Placental epithelial cell (primary cell): ENCODE measurements around the gene STPG4. TPM values are rescaled to one million over a fixed set of nuclear protein-coding genes. Genes with fewer than 3 reads are reported as not detected.

Experiments
- total RNA-seq: library from RNA; depleted of rRNA; stranded (reverse); fragments of >200 nt; gene quantifications from 2 replicates; pipeline ENCODE4 v1.2.3, GENCODE V29; 2012

Gene STPG4, protein sequence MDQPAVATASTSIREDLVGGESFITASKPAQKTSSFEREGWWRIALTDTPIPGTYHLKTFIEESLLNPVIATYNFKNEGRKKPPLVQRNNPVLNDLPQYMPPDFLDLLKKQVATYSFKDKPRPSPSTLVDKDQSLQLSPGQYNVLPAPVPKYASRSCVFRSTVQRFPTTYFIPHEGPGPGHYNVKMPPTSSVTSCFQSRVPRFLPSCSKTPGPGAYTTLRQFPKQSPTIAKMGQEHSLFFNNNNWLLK
- total RNA-seq: 1.2 and 2.9 TPM in 2 replicates

DNA sequence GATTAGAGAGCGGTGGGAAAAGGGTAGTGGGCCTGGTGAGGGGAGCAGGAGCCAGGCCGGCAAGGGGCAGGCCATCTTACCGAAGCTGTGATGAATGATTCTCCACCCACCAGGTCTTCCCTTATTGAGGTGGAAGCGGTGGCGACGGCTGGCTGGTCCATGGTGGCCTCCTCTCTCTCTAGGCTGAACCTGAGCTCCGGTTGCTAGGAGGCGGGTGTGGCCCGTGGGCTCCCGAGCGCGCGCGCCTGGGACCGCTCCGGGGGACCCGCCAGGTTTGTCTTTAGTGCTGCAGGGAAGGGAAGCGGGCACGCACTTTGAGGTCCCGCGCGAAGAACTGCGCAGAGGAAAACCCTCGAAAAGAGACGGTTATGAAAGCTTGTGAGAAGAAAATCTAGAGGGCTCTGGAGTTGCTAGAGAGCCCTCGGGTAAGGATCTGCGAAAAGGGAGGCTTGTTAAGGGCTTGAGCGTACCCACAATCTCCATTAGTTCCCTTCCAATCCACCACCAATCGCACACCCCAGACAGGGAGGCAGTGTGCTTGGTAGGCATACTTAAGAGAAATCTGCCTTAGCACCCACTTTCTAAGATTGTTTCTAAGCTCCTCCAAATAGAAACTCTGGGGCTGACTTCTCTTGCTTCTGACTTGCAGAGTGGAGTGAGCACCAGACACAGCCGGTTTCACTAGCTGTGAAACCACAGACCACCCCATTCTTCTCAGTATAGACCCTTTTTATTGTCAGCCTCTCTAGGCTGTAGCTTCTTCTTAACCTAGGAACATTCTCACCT lies at the start of gene STPG4:
Gene STPG4 (minus strand): TSS at position 218 of the 786 bp plus-strand sequence. CDS start 57 bp downstream, at position 161.

Other genes starting within 250 kb of the STPG4 start
- gene MCFD2, start 239.5 kb downstream of the STPG4 start, total RNA-seq: 51.4 and 73.7 TPM in 2 replicates
- 72.1 and 72.2 TPM in 2 replicates for gene TTC7A, start 214.1 kb downstream of the STPG4 start, total RNA-seq
- gene CALM2, start 21.2 kb upstream of the STPG4 start, total RNA-seq: 154 and 382 TPM in 2 replicates
- 1.6 and 3.6 TPM in 2 replicates for gene EPCAM, start 214.0 kb upstream of the STPG4 start, total RNA-seq
- gene MSH2, start 247.8 kb upstream of the STPG4 start, total RNA-seq: 18.3 and 21.2 TPM in 2 replicates